Dermis blood vessel endothelial cell (primary cell): ENCODE results near the gene SORCS1. TPM values are rescaled to one million over a fixed set of nuclear protein-coding genes. Genes with fewer than 3 reads are reported as not detected.
"Not testable (repeated sequence)": the region's sequence is repeated elsewhere in the genome, so short reads cannot be mapped to it uniquely, and the experiment has no call there.

ENCODE experiments used
- DNase-seq: peaks from one replicate; pipeline ENCODE4 v3.0.0; 2010
- total RNA-seq: library from RNA; depleted of rRNA; stranded (reverse); fragments of >200 nt; gene quantifications from 2 replicates; pipeline ENCODE4 v1.2.3, GENCODE V29; 2014

SORCS1 gene
- total RNA-seq, 1 donor from 2014 or later, result not detected

DNA sequence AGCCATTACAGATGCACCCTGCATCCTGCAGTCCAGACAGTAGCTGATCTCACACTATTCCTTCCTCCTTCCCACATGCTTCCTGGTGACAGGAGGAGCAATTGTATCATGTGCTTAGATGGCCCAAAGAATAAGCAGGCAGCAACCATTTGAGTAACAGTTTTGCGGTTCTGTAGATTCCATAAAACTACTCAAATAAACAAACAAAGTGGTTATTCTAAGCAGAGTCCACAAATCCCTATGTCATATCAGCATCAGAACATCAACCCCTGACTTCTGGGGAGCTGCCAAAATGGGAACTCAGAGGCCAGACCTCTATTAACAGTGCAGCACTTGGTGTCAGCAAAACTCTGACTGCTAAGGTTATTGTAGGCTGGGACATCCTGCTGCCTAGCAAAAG lies 226.0 kb downstream of the SORCS1 start:
- DNase-seq, result no peak

DNA sequence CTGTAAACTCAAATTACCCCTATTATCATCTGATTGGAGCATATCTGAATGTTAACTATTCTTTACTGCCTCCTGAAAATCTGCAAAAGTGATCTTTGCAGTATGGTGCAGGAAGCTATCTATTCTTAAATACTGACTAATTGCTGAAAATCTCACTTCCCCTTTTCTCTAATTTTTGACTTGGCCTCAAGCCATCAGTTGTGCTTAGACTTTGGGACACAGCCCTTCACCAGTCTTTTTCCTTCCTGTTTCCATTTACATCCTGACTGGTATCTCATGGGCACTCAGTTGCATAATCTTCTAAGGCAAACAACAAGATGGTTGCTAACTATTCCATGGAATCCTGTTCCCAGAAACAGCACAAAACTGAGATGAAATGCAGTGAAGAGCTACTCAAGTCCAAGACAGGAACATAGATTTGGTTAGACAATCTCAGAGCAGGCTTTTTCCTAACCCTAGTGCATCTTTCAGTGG lies 228.5 kb downstream of the SORCS1 start:
- no peak for DNase-seq

DNA sequence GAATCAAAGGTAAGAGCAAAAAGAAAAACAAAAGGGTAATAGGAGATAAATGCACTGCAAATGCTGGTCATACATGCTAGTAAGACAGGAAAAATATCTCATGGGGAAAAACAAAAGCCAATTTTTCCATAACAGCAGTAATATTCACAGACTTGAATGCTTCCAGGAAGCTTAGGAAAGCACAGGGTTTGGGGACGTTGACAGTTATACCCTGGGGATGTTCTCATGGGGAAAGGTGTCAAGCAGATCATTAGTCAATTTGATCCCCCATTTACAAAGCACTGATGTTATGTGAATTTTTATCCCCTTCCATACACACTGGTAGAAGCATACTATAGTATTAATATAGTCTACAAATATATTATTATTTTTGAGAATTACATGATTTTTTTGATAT lies 232.7 kb downstream of the SORCS1 start:
- no peak for DNase-seq

DNA sequence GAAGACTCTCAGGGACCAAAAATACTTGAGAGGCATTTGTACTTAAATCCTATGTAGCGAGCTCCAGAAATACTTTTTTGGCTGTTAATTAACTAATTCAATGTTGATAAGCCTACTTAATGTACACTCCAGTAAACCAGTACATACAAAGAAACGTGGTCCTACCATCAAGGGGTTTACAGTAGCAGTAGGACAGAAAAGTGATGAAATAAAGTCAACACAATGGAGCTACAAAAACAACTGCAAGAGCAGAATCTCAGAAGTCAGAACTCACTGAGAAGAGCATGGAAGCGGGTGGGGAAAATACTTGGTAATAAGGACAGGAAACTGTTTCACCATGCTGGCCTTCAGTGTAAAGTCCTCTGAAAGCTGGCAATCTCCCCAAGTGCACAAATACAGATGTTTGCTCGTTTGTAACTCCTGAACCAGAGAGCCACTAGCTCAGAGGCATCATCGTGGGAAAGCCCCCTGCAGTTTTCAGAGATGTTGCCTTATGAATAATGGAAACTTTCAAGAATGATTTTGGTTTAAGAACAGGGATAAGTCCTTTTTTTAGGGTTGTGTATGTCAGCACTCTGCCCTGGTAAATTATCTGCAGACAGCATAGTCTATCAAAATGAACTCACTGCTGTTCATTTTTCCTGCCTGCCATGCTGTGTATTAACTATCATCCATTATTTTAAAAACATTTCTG lies 233.2 kb downstream of the SORCS1 start:
- DNase-seq, result no peak

DNA sequence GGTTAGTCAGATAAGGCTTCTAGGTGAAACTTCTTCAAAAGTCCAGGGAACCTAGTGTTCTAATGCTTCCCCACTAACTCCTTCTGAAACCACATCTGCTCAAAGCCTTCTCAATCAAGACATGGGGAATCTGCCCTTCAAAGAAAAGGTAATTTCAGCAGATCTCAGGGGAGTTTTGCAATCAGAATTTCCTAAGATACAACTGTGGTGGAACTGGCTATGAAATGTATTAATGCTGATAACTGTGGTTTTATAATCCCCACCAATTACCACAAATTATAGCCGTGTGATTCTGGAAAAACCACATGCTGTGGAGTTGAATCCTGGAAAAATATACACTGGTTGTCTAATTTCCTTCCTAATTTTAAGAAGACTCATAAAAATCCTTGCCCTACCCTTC lies 233.8 kb downstream of the SORCS1 start:
- no peak for DNase-seq

DNA sequence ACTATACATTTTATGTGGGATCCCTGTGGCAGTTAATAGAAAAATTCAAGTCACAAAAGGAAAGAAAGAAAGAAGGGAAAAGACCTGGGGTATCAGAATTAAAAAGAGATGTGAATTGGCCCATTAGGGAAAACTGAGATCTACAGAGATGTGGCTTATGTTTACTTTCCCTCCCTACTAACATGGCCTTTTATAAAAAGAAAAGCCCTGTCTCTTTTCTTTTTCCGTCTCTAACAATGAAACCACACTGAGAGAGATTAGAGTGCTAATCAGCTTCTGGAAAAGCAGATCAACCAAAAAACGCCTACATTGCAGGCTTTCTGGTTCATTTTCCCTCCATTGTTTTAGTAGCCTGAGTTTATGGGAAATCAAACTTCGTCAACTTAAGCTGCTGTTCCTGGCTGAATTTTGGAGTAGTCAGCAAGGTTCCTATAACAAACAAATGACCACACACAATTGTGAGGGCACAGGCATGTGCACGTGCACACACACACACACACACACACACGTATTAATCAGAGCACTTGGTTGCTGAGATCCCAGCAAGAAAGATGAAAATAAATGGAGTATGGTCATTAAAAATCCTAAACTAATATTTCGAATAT lies 235.1 kb downstream of the SORCS1 start:
- no peak for DNase-seq

DNA sequence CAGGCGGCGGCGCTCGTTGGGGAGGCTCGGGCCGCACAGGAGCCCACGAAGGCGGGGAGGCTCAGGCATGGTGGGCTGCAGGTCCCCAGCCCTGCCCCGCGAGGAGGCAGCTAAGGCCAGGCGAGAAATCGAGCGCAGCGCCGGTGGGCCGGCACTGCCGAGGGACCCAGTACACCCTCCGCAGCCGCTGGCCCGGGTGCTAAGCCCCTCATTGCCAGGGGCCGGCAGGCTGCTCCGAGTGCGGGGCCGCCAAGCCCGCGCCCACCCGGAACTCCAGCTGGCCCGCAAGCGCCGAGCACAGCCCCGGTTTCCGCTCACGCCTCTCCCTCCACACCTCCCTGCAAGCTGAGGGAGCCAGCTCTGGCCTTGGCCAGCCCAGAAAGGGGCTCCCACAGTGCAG lies 236.4 kb downstream of the SORCS1 start:
- DNase-seq, result not testable (repeated sequence)

DNA sequence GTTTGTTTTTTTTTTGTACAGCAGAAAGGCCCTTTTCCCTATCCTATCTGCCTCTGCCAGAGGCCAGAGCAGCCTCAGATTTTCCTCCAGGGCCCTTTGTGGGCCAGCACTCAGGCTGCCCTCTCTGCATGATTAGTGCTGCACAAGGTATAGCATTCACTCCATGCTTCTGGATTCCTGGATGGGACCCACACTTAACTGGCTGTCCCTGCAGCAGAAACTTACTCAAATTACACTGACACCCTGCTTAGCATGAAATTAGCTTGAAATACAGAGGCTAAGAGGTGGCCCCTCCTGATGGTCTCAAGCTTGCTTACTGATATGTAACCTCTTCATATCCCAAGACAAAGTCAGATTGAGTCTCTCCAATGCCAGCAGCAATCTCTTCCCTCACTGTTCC lies 239.3 kb downstream of the SORCS1 start:
- no peak for DNase-seq

DNA sequence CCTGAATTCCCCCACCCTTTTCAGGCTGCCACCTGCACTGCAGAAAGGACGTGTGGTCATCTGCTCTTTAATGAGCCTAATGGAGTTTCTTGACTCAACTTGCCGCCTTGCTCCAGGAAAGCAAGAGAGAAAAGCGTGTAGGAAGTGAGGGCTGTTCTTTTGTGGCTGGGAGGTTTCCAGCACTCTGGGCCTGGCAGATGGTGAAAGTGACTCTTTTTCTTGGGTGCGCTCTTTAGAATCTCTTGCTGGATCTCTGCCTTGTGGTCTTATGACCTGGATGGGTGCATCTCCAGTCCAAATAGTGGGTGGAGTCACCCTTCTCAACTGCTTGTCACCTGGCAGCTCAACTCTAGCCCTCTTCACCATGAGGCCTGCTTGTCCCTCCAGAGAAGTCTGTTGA lies 244.0 kb downstream of the SORCS1 start:
- DNase-seq, result no peak

DNA sequence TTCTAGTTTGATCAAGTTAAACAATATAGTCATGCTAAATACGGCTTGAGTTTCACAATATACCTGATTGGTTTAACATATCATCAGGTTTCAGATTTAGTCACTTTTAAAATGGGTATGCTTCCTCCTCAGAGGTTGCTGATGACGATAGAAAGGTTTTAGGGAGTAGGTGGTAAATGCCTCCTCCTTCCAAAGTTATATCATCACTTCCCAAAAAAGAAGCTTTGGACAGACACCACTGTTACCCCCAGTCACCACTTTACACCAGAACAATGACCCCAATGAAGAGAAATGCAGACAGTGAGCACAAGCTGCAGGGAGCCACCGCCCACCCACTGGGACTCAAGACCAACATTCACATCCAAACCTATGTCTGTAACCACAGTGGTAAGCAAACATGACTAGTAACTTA lies 244.6 kb downstream of the SORCS1 start:
- DNase-seq, result no peak

DNA sequence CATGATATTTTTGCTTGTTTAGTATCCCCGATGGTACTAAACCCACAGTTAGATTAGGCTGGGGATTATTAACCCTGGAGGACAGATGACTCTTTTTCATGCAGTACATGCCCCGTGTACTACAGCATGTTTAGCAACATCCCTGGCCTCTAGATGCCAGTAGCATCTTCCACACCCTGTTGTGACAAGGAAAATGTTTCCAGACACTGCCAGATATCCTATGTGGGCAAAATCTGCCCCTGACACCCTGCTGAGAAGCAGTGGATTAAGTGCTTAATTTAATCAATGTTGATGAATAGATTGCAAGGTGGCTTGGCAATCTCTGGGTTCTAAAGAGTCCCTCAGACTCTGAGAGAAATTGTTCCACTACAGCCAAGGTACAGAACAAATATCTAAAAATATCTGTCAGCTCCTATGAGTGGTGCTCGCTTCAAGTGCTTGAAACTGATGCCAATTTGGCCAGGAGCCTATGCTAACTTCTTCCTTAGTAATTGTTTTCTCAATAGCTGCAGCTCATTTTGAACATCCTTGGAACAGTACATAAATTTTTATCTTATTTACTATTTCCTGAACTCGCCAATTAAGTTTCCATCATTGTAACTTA lies 247.0 kb downstream of the SORCS1 start:
- DNase-seq, result no peak

DNA sequence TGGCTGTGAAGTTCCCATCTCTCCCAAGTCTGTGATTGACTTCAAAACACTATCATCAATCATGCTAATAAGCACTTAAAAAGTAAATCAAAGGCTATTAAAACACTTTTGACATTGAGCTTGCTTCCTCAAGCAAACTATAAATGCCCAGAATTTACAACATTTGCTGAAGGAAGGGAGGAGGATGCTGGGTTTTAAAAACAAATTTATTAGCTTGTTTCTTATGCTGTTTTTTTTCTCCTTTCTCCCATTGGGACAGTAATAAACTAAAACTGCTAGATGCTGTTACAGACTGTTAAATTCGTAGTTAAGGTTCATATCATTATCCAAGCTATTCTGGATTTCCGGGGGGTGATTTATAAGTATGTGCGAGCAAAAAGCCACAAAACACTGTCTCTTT lies 250.5 kb downstream of the SORCS1 start:
- DNase-seq, result no peak

DNA sequence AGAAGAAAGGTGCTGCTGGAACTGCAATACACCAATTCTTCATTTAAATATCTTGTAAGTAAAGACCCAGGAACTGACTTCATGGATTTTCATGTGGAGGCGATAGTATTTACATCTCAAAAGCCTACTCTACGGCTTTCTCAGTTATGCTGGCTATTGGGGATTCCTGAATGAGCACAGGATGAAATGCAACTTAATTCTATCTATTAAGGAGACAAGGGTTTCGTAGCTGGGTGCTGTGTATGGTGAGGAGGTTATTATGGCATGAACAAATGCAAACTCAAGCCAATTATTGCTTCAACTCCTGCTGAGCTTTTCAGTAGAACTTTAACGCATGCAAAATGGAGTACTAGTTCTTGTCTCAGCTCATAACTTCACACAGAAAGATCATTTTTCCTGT lies 251.2 kb downstream of the SORCS1 start:
- DNase-seq, result no peak

DNA sequence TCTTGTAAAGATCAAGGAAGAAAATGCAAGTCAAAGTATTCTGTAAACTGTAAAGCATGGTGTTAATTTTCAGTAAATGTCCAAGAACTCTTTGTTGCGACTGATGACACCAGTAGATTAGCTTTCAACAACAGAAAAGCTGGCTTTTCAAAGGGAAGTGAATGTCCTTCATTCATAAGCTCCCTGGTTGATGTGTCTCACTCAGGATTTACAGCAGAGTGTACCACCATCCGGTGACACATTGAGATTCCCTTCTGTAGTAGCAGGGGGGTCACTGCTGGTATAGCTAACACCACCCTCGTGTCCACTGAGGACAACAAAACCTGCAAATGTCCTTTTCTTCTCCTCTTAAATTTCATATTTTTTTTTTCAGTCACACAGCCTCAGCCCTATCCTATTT lies 253.4 kb downstream of the SORCS1 start:
- no peak for DNase-seq

DNA sequence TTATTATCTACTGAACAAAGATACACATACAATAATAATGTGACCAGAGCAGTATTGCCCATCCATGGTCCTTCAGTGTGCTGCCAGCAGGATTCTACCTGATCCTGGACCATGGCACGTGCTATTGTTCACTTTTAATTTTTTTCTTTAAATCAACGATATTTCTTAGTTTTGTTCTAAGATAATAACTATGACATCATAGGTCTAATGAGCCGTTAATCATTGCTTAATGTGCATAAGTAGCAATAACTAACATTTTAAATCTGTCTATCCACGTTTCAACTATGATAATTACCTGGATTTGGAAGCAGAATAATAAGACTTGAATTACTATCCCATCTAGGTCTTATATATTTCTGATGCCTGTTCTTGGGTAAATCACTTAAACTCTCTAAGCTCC lies 253.8 kb downstream of the SORCS1 start:
- DNase-seq, result no peak

DNA sequence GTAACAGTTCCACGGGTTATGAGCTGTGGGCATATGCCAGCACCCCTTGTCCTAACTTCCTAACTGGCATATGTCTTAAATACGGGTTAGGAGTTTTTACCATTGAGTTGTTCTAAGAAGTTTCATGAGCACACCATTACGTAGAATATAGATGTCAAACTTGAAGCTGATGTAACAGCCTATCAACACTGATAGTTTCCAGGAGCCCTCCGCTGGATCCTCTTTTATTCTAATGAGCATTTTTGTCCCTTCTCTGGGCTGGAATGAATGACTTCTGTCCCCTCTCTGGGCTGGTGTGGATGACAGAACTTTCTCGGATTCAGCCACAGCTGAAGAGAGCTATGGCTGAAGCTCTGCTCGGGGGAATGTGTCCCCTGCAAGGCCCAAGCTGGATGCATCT lies 256.3 kb downstream of the SORCS1 start:
- DNase-seq, result no peak

DNA sequence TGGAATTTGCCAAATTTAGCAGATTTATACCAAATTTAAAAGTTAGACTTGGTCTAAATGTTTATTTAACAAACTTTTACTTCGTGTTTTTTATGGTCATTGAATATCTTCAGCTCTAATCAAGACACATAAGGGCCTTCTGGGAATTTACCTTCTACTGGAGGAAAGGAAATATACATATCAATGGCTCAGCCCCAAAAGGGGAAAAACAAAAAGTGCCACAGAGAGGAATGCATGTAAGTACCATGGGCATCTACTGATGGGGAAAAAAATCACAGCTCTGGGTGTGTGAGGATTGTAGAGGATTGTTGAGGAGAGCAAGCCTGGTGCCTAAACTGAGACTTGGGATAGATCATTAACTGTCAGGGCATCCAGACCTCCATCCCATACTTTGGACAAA lies 260.3 kb downstream of the SORCS1 start:
- no peak for DNase-seq

DNA sequence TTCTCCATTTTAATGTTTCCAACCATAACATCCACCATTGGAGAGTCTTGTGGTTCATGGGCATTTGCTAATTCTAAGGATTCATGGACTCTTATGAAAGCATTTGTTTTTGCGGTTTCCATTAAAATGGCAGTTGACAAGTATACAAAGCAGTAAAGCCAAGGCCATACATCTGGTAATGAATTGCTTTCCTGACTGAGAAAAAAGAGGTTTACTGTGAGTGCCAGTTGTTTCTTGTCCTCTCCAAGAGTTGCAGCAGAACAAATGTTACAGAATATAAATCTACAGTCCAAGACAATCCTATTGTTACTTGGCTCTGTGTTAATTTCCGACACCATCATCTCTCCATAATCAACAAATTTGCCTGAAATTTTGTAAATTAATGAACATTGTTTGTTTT lies 261.3 kb downstream of the SORCS1 start:
- no peak for DNase-seq

DNA sequence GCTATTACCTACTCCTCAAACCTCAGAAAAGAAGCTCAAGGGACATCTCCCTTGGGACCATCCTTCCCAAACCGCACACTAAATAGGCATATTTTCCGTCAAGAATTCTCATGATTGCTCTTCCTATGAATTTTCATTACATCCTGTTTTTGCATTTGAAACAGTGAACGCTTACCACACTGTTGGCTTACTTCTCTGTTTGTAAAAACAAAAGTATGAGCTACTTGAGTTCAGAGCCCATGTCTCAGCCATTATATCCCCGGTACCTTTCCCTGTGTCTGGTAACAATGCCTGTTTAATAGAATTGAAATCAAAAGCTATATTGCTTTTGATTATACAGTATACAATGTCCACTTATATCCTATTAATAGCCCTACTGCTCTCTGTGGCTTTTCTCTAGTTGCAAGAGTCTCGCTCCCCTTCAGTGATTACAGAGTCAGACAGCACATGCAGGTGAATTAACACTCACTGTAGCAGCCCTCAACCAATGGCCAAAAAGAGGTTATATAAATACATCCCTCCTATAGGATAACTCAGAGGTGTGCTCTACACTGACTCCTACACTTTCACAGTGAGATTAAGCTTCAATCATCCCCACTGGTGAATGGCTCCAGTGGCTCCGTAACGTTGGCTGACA lies 264.4 kb downstream of the SORCS1 start:
- DNase-seq, result no peak

DNA sequence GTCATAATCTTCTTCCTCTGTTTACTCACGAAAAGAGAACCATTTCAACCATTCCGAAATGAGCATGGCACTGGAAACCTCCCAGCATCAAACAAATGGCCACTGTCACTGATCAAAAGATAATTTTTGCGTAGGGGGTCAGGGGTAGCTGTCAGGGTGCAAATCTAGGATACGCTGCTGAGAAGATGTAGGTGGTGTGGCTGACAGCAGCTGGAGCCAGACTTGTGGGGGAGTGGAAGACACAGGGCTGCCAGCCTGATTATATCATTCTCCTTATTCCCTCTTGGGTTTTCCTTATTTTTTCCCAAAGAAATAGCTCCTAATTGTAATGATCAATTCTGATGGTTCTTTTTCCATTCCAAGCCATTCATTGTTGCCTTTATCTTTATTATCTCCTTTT lies 266.1 kb downstream of the SORCS1 start:
- DNase-seq, result no peak

DNA sequence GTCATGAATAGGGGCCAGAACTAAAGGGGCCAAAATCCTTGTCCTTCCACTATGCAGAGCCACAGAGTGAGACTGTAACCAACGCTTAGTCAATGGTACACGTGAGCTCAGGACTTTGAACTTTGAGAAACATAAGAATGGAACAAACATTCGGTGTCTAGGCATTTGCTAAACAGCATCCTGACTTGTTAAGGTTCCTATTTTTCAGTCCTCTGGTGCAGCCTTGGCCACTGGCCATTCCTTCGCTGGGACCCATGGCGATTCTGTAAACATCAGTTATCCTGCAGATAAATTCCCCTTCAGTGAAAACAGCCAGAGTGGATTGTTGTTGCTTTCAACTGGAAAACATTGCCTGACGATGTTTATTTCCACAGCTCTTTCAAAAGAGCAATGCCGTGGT lies 266.8 kb downstream of the SORCS1 start:
- DNase-seq, result no peak

DNA sequence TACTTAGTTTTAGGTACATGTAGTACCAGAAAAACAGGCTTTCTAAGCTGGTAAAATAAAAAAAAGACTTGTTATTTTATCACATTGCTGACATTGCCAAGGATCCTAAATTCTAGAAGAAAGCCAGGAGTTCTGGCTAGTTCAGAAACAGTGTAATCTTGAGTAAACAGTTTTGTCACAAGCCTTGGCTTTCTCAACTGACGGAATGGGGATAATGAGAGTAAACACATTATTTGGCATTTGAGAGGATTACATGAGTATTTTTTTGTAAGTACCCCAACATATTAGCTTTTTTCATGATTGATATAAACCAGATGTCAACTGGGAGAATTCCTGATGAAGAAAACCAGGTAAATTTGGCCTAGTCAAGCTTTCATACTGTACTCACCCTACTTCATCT lies 269.8 kb downstream of the SORCS1 start:
- no peak for DNase-seq

DNA sequence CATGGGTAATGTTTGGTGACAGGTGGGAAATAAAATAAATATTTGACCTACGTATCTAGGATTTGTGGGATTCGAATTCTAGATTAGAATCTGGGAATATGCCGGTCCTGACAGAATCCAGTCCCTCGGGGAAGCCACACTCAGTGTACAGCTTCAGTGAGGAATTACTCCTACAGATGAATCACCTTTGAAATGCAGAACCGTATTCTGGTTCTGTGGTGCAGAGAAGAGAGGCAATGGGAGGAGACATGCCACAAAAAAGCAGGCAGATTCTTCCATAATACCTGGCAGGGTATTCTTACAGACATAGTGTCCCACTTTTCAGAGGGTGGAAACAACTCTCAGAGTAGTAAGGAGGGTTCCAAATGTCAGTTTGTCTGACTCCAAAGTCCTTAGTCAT lies 286.9 kb downstream of the SORCS1 start:
- DNase-seq, result no peak

DNA sequence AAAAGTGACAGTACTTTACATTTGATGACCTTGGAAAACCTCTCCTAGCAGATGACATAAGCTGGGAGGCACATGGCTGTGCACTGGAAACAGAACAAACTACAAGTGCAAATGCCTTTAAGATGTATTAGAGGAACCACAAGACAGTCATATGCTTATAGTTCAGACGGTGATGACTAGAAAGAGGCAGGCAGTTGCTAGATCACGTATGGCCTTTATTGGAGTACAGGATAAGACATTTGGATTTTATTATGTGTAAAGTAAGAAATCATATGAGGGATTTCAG lies 290.0 kb downstream of the SORCS1 start:
- no peak for DNase-seq
